Right ventricle myocardium inferior (tissue), 1 donor: ENCODE data around the gene FARP2. TPM values are rescaled to one million over a fixed set of nuclear protein-coding genes. Genes with fewer than 3 reads are reported as not detected.
"Not testable (repeated sequence)": the region's sequence is repeated elsewhere in the genome, so short reads cannot be mapped to it uniquely, and the experiment has no call there.

Experiments used
- ATAC-seq: fragments of 200-7000 bp; cut with Tn5 transposase; one replicate; pipeline ENCODE4 v1.9.1; 2020; ENCODE audit warnings: mild to moderate bottlenecking, moderate library complexity
- DNase-seq: peaks from one replicate; pipeline ENCODE4 v3.0.0; 2021; ENCODE audit errors: missing footprints
- intact Hi-C: fragments of 100-400 bp; cut with DNase I; formaldehyde crosslinking; loops from one replicate; pipeline ENCODE4 v1.11.0; 2022
- total RNA-seq: library from RNA; stranded (reverse); fragmentation: NEBNext Ultra II Directional; extraction: Animal tissue kit (Norgen Biotek cat#: 25700); gene quantifications from one replicate; pipeline ENCODE4 v1.2.1, GENCODE V29; 2021
- donor health status: DM: no; HTN: yes; CAD: no; lungs with severe emphysema.

Gene FARP2
- total RNA-seq, 1 donor from 2014 or later, result 15.0 TPM

DNA sequence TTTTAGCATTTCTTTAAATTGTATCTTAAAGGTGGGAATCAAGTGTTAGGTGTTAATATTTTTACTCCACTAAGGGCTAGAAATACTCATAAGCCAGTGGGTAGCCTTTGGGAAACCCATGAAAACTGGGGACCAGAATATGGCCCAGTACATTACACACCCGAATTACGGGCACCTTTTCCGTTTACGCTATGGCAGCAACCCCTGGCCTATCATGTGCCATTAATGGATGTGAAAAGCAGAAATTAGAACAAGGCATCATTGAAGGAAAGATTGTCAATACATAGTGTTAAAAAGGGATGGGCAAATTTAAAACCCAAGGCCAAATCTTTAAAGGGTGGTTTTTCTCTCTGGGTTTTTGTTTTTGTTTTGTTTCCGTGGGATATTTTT lies 781 bp downstream of the FARP2 start:
- intact Hi-C loops, result loop anchor here (1.0 to 5.0 kb wide), 2 partner anchors 42 to 150 kb away; partner anchors contain the start of genes HDLBP, SEPTIN2 and STK25
- DNase-seq, result no peak

DNA sequence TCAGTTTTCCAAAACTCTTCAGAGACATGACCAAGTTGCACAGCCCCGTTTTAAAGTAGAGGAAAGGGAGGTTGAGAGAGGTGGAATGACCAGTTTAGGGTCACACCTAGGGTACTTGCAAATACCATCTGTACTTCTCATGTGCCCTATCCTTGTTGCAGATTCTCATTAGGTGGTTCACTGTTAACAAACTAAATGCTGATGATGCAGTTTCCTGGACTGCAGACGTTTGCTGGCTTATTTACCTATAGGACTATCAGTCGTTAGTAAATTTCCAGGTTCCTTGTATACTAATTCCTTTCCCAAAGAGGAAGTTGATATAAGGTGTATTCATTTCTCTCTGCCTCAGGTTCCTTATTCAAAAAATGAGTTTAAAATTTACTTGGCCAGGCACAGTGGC lies 1.4 kb downstream of the FARP2 start:
- intact Hi-C loops, result loop anchor here (5.0 kb wide), 1 partner anchor 150 kb away; the partner anchor contains the start of gene STK25
- DNase-seq (no peak), ATAC-seq (no peak)

More for the DNA sequence above, 781 bp downstream of the FARP2 start:
- no peak for ATAC-seq

DNA sequence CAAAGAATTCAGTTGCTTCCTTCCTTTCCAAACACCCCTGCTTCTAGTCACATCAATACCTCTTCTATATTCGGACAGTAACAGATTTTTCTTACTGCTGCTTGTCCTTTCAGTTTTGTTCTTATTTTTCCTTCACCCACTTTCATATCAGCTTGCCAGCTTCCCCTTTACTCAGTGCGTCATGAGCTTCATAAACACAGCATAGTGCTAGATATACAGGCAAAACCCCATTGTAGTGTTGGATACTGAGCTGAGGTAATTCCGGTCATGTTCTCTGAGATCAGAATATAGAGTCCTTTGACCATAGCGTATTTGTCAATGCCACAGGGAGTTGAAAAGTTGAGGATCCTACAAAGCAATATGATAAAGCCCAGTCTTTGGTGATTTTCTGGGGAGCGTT lies 2.4 kb downstream of the FARP2 start:
- ATAC-seq (no peak), DNase-seq (no peak)
- intact Hi-C loops, result loop anchor here (5.0 kb wide), 1 partner anchor 149 kb away; the partner anchor contains the start of gene STK25

DNA sequence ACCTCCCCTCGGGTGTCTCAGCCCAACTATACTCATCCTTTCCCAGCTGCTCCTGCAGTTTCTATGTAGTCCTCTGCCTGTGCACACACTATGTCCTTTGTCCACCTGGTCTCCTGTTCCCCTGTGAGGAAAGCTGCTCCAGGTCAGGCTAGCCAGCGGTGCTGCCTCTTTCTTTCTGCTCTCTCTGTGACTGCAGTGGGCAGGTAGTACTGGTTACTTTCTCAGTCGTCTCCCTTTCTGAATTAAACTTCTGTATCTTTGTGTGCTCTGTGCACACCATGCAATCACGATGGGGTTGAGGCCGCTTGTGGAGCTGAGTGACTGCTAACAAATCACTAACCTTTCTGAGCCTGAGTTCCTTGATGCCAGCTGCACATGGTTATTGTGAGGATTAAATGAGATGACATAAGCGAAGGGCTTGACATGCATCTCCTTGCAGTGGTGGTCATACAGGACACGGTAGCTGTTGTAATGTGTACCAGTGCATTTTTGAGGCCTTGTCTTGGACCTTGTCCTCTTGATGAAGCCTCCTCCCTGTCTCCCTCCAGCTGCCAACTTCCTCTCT lies 3.5 kb downstream of the FARP2 start:
- intact Hi-C loops, result loop anchor here (5.0 kb wide), 1 partner anchor 148 kb away; the partner anchor contains the start of gene STK25
- no peak for DNase-seq
- no peak for ATAC-seq

DNA sequence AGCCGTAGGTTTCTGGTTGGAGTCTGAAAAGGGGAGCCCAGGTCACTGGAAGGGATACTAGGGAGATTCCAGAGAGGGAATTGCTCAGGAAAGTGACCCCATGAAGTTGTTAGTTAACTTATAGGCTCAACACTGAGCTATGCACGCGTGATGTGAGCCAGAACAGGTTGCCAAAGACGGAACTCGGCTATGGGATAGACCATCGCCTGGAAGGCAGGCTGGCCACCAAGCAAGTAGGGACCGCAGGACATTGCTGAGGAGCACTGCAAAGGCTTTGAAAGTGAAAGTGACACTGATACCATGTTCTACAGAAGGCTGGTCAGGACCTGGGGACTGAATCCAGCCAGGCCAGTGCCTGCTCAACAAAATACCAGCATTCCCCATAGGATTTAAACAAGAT lies 7.3 kb downstream of the FARP2 start:
- DNase-seq, result no peak
- no peak for ATAC-seq
- intact Hi-C loops, result no loop called here

DNA sequence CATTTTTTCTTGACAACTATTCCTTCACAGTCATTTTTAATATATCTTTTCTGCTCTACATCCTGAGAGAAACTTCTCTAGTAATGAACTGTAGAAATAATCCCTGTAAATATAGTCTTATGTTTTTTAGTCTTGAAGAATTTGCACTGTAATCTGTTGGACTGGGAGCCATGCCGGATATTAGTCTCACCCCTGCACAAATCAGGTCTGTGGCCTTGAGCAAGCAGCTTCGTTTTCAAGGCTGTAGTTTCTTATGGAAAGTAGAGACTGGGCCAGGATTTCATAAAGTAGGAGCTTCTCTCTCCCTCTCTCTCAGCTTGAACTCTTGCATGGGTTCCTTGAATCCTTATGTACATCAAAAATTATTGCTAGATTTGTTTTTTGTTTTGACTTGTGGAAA lies 8.7 kb downstream of the FARP2 start:
- intact Hi-C loops, result no loop called here
- DNase-seq, result no peak
- no peak for ATAC-seq

DNA sequence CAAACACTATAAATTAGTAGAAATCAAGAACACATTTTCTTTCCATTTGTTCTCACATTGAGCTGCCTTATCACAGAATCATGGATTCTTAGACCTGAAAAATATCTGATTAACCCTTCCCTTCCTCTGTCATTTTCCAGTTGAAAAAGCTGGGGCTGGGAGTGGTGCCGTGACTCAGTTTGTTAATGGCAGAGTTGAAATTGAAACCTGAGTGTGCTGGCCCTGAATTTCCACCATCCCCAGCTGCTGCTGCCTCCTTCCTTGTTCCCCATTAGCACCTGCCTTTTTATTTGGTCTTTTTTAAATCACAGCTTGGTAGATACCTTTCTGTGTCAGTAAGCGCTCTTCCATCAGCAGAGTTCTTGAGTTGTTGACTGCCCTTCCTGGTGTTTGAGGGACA lies 10.6 kb downstream of the FARP2 start:
- no peak for ATAC-seq
- intact Hi-C loops, result no loop called here

DNA sequence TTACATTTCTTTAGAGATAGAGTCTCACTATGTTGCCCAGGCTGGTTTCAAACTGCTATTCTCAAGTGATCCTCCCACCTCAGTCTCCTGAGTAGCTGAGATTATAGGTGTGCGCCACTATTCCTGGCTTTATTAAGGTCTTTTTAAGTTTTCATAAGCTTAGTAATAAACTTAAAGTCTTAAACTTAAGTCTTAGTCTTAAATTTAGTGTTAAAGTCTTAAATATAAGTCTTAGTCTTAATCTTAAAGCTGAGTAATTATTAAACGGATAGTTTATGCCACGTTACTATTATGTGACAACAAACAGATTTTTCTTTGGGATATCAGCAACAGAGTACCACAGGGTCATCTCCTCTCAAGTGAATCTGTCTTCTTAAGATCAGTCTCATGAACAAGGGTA lies 12.6 kb downstream of the FARP2 start:
- ATAC-seq (no peak), DNase-seq (no peak)
- intact Hi-C loops, result no loop called here

More for the DNA sequence above, 10.6 kb downstream of the FARP2 start:
- DNase-seq, result no peak

DNA sequence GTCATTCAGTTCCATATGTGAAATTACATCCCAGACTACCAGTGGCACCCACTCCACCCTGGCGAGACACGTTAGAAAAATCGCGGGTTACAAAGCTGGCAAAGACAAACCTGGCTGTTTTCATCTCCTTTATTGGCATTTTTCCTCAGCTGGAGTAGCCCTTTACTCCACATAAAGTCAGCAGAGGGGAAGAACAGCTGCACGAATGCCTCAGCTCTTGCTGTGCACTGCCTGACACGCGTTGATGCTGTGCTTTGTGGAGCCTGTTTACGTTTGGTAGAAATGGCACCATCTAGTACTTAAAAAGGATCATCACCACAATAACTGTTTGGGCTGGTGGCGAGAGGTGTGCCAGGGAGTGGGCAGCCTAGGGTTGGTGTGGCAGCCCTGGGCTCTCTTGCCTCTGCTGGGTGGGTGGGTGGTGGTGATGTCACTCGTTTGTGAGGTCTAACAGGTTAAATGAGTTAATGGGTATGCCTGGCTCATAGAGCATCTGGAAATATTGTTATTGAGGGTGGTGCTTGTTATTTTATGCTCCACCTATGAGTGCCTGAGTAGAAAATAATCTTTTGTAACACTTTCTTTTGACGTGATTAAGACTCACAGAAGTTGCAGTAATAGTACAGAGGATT lies 16.4 kb downstream of the FARP2 start:
- intact Hi-C loops, result no loop called here
- DNase-seq (no peak), ATAC-seq (no peak)

DNA sequence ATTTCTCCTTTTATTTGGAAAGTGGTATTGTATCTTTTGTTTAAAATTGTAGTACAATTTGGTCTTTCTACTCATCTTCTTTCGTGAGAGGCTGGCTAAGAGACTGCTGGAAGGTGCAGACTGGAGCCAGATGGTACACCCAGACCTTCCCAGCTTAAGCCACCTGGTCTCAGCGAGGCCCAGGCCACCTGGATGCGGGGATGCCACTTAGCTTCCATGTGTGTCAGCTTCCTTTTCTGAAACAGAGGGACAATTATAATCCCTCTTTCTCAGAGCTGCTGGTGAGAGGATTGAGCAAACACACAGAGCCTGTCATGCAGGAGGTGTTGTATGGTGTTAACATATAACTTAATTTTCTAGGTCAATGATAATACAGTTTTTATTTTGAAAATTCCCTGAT lies 17.4 kb downstream of the FARP2 start:
- intact Hi-C loops, result no loop called here
- ATAC-seq (no peak), DNase-seq (no peak)

DNA sequence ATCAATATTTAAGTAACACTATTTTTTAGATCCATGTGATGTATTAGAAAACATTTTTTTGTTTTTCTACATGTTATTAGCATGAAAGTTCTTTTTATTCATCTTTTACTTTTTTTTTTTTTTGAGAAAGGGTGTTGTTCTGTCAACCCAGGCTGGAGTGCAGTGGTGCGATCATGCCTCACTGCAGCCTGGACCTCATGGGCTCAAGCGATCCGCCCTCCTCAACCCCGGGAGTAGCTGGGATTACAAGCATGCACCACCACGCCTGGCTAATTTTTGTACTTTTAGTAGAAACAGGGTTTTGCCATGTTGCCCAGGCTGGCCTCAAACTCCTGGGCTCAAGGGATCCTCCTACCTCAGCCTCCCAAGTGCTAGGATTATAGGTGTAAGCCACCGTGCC lies 17.8 kb downstream of the FARP2 start:
- intact Hi-C loops, DNase-seq, ATAC-seq: not testable (repeated sequence)

DNA sequence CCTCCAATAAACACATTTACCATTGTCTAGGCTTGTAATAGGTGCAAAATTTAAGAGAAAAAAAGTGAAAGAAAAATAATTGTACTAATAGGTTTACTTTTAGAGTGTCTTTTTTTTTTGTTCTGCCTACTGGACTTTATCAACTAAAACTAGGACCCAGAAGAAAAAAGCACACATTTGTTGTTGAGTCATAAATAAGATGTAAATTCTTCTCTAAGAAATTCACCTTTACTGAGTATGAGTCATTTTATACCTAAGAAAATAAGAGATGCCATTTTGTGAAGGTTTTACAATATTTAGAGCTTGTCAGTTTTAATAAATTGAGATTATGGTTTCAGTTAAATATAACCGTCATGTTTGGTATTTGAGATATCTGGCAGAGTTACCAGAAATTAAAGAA lies 19.2 kb downstream of the FARP2 start:
- DNase-seq (no peak), ATAC-seq (no peak)
- intact Hi-C loops, result no loop called here

DNA sequence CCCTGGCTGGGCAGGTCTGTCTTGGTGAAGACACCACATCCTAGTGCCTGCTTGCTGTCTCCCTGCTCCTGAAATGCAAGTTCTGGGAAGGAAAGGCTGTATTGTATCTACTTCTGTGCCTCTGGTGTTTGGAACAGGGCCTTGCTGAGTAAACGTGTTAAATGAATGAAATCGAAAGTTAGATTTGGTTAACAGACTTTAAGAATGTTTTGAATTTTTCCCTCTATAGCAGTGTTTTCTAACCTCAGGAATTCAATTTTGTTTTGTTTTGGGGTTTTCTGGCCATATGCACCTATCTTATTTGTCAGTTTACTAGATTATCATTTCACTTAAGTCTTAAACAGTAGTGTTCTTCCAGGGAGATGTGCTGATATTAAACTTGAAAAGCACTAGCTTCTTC lies 20.7 kb downstream of the FARP2 start:
- no peak for DNase-seq
- intact Hi-C loops, result no loop called here
- ATAC-seq, result no peak

DNA sequence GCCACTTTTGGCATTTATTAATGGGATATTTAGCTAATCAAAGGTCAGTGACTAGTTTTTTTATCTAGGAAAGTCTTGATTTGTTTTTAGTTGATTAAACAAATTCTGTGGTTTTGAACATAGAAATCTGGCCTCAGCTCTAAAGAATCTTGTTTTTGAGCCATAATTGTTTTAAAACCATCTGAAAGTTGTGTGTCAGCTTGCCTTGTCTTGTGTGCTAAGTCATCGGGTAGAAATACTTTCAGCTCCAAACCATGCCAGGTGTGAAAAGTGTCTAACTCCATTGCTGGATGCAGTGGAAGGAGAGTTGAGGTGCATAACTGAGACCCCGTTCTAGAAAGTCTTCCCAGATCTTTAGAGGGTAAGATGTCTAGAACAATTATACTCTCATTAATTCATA lies 22.7 kb downstream of the FARP2 start:
- ATAC-seq (no peak), DNase-seq (no peak)
- intact Hi-C loops, result no loop called here

DNA sequence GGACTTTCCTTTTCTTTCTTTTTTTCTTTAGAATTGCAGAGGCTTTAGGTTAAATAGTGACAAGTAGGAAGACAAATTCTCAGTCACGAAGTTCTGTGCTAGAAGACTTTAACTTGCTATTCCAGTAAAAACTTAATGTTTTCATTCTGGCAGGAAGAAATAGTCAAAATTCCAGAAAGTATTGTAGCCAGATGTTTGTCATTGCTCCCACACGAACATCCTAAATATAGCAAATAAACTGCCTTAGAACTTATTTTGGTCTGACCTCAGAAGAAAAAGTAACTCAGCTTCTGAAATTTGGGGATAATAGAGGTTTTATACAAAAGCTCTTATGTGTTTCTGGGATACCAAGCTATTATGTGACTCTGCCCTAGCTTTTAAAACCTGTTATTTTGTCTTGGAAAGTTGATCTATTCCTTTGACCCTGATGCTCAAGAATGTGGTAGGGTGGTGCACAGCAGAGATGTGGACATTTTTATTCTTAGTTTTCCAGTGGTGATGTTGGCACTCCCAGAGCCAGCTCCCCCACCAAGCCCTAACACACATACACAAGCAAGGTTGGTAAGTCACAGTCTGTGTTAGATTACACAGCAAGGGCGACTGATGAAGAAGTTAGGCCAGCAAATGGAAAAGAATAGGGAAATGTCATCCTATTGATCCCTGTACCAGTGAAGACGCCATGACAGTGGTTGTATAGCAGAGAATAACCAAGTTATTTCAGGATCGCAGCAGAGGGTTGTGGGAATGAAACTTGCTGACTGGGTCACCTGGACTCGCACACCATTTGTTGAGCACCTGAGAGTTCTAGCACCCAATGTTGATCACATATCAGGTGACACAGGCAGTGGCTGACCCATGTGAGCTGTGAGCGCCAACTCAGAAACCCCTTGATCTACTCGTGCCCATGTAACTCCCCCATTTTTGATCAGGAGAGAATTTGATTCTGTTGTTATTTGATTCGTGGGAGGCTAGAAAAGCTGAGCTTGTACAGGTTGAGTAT lies 23.7 kb downstream of the FARP2 start:
- intact Hi-C loops, result no loop called here
- ATAC-seq (no peak), DNase-seq (no peak)

DNA sequence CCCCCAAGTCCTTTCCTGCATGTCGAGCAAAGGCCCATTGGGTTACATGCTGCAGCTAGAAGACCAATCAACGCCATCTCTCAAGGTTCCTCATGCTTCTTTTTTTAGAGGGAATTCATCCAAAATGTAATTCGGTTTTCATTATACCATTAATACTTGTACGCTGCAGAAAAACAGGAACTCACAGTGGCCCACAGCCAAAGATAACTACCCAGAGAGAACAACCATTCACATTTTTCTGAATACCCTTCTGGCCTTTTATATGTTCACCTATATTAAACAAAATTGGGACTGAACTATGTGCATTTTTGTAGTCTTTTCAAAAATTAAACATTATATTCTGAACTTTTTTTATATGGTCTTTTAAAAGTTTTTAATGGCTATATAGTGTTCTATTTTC lies 25.8 kb downstream of the FARP2 start:
- ATAC-seq (no peak), DNase-seq (no peak)
- intact Hi-C loops, result no loop called here

DNA sequence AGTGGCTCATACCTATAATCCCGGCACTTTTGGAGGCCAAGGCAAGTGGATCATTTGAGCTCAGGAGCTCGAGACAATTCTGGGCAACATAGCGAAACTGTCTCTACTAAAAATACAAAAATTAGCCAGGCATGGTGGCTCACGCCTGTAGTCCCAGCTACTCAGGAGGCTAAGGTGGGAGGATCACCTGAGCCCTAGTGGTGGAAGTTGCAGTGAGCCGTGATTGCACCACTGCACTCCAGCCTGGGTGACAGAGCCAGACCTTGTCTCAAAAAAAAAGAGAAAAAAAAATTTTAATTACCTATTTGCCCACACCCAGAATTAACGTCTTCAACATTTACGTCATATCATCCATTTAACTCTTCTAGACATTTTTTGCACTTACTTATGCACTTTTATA lies 29.4 kb downstream of the FARP2 start:
- DNase-seq, ATAC-seq, intact Hi-C loops: not testable (repeated sequence)

DNA sequence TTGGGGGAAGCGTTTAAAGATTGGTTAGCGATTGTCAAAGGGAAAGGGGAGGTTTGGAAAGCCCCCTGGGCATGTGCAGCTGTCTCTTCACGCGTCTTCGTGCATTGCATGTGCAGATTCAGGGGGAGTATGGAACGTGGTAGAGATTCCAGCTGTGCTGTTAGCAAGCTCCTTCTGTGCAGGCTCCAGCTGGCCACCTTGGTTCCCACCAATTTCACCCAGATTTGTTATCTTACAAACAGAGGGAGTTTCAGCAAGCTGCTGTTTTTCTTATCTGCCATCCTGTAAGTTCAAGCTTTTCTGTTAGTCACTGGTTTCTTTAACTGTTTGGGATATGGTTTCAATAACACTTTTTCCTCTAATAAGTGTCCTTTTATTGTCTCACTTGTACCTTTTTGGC lies 30.4 kb downstream of the FARP2 start:
- intact Hi-C loops, result no loop called here
- DNase-seq (no peak), ATAC-seq (no peak)

DNA sequence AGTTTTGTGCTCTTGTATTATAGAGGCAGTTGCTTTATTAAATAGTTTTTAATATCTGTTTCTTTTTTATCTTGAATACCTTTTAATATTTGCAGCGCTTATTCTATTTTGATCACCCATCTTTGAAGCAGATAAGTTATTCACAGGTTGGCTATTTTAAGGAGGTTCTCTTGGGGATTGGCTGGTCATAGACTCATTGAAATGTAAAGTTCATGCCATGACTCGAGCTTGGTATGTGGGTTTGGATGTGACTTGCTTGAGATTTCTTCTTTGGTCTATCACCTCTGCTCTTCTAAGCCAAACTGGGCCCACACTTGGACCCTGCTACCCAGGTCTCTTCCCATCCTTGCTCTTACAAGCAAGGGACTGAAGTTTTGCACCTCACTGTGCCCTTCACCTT lies 33.6 kb downstream of the FARP2 start:
- ATAC-seq, result no peak
- intact Hi-C loops, result no loop called here
- DNase-seq, result no peak
